CD14-positive monocyte (primary cell): ENCODE results near the gene PROM2. TPM values are rescaled to one million over a fixed set of nuclear protein-coding genes. Genes with fewer than 3 reads are reported as not detected.

Experiments used
- DNase-seq, 3 donors: peaks; one replicate each; pipeline ENCODE4 v3.0.0-alpha.2; 2011 to 2022
- H2AFZ ChIP-seq: 2 replicates; pipeline ENCODE4 v1.6.0; 2012; ENCODE audit warnings: mild to moderate bottlenecking, low read depth, low read length, inconsistent platforms; ENCODE audit not compliant: insufficient read depth, poor library complexity, severe bottlenecking
- H3K27ac ChIP-seq, 2 donors: 1 replicate in 1 of 2; 2 replicates in 1 of 2; pipeline ENCODE4 v1.5.1; 2012 to 2013; ENCODE audit warnings: low read length in 2 of 2, control low read depth in 1 of 2, inconsistent platforms in 1 of 2, low read depth in 1 of 2, mild to moderate bottlenecking in 1 of 2
- H3K27me3 ChIP-seq, 2 donors: one replicate each; pipeline versions ENCODE4 v1.6.0 to v1.6.1; 2011 to 2013; ENCODE audit warnings: low read length in 2 of 2; ENCODE audit not compliant: control insufficient read depth in 2 of 2, insufficient read depth in 2 of 2
- H3K36me3 ChIP-seq, 2 donors: replicated peaks in 1 of 2; 1 replicate in 1 of 2; 2 replicates in 1 of 2; pipeline versions ENCODE4 v1.5.1 to v1.6.1; 2012 to 2013; ENCODE audit warnings: low read length in 2 of 2, control low read depth in 1 of 2, inconsistent platforms in 1 of 2, mild to moderate bottlenecking in 1 of 2; ENCODE audit not compliant: insufficient read depth in 2 of 2, control insufficient read depth in 1 of 2
- H3K4me1 ChIP-seq, 2 donors: 1 replicate in 1 of 2; 2 replicates in 1 of 2; pipeline versions ENCODE4 v1.5.1 to v1.6.1; 2012 to 2013; ENCODE audit warnings: low read length in 2 of 2, control low read depth in 1 of 2, inconsistent platforms in 1 of 2, mild to moderate bottlenecking in 1 of 2, moderate library complexity in 1 of 2; ENCODE audit not compliant: insufficient read depth in 2 of 2, control insufficient read depth in 1 of 2
- H3K4me2 ChIP-seq: replicated peaks from 2 replicates; pipeline ENCODE3; 2012; ENCODE audit warnings: low read length, moderate library complexity, mild to moderate bottlenecking; ENCODE audit not compliant: poor library complexity, severe bottlenecking; ENCODE audit errors: extremely low read depth
- H3K4me3 ChIP-seq, 3 experiments: fragments of 200-600 bp in 1 of 3; sonication (generic) in 1 of 3; replicated peaks in 1 of 3; 1 replicate in 2 of 3; 2 replicates in 1 of 3; pipeline ENCODE4 v1.5.1; 2011 to 2013; ENCODE audit warnings: low read length in 3 of 3, mild to moderate bottlenecking in 3 of 3, control low read depth in 2 of 3, low read depth in 2 of 3, inconsistent platforms in 1 of 3, moderate library complexity in 1 of 3
- H3K79me2 ChIP-seq: 2 replicates; pipeline ENCODE4 v1.6.0; 2012; ENCODE audit warnings: mild to moderate bottlenecking, control low read depth, inconsistent platforms, low read length, moderate library complexity; ENCODE audit not compliant: insufficient read depth
- H3K9ac ChIP-seq: 2 replicates; pipeline ENCODE4 v1.6.0; 2017; ENCODE audit warnings: low read length, mild to moderate bottlenecking; ENCODE audit not compliant: insufficient read depth, poor library complexity, severe bottlenecking
- H3K9me3 ChIP-seq, 2 donors: replicated peaks in 1 of 2; 1 replicate in 1 of 2; 2 replicates in 1 of 2; pipeline versions ENCODE4 v1.5.1 to v1.6.1; 2012 to 2013; ENCODE audit warnings: low read length in 2 of 2, control low read depth in 1 of 2; ENCODE audit not compliant: control insufficient read depth in 1 of 2, insufficient read depth in 1 of 2
- H4K20me1 ChIP-seq: 2 replicates; pipeline ENCODE4 v1.6.0; 2012; ENCODE audit warnings: mild to moderate bottlenecking, low read length, control low read depth, moderate library complexity; ENCODE audit not compliant: insufficient read depth
- H3K27ac Mint-ChIP-seq, 7 donors: one replicate each; pipeline ENCODE4 v1.8.0; 2020; ENCODE audit warnings: mild to moderate bottlenecking in 7 of 7, mixed read lengths in 7 of 7, moderate library complexity in 6 of 7, inconsistent platforms in 2 of 7
- H3K27me3 Mint-ChIP-seq, 3 donors: one replicate each; pipeline ENCODE4 v1.8.0; 2021 to 2022; ENCODE audit warnings: low read depth in 3 of 3, mild to moderate bottlenecking in 3 of 3, mixed read lengths in 3 of 3, moderate library complexity in 3 of 3, inconsistent platforms in 1 of 3
- H3K36me3 Mint-ChIP-seq, 2 donors: one replicate each; pipeline ENCODE4 v1.8.0; 2020; ENCODE audit warnings: mixed read lengths in 2 of 2, inconsistent platforms in 1 of 2, mild to moderate bottlenecking in 1 of 2
- H3K4me1 Mint-ChIP-seq: one replicate; pipeline ENCODE4 v1.8.0; 2020; ENCODE audit warnings: mild to moderate bottlenecking, mixed read lengths
- H3K4me3 Mint-ChIP-seq, 2 donors: one replicate each; pipeline ENCODE4 v1.8.0; 2020; ENCODE audit warnings: mild to moderate bottlenecking in 2 of 2, mixed read lengths in 2 of 2, moderate library complexity in 1 of 2
- H3K9me3 Mint-ChIP-seq, 7 donors: one replicate each; pipeline ENCODE4 v1.8.0; 2020 to 2022; ENCODE audit warnings: mixed read lengths in 7 of 7, mild to moderate bottlenecking in 6 of 7, moderate library complexity in 6 of 7, inconsistent platforms in 2 of 7
- WGBS: methylation state at CpG from one replicate; pipeline ENCODE4 v1.1.5; 2013; ENCODE audit warnings: missing lambda C conversion rate; ENCODE audit not compliant: insufficient coverage; 5-methylcytosine and 5-hydroxymethylcytosine counted together
- intact Hi-C, 2 donors: fragments of 100-400 bp; cut with micrococcal nuclease; formaldehyde crosslinking; loops; one replicate each; pipeline versions ENCODE4 v1.15.0 to v1.15.1; 2023
- polyA plus RNA-seq, 3 donors: library from polyadenylated mRNA; depleted of rRNA in 1 of 3; unstranded in 2 of 3; stranded (reverse) in 1 of 3; fragments of 300-500 nt in 2 of 3; fragments of >200 nt in 1 of 3; fragmentation: Illumina TruSeq in 2 of 3; gene quantifications; 1 replicate in 2 of 3; 2 replicates in 1 of 3; pipeline ENCODE4 v1.2.3, GENCODE V29; 2012 to 2021
- TF ChIP-seq, protein P1 (sequence below): fragments of 200-600 bp; IDR thresholded peaks from one replicate; pipeline ENCODE4 v1.8.0; 2022; ENCODE audit warnings: antibody characterized with exemption, mild to moderate bottlenecking

PROM2 gene
- polyA plus RNA-seq, 3 donors, result 0.41 TPM; not detected in 2

DNA sequence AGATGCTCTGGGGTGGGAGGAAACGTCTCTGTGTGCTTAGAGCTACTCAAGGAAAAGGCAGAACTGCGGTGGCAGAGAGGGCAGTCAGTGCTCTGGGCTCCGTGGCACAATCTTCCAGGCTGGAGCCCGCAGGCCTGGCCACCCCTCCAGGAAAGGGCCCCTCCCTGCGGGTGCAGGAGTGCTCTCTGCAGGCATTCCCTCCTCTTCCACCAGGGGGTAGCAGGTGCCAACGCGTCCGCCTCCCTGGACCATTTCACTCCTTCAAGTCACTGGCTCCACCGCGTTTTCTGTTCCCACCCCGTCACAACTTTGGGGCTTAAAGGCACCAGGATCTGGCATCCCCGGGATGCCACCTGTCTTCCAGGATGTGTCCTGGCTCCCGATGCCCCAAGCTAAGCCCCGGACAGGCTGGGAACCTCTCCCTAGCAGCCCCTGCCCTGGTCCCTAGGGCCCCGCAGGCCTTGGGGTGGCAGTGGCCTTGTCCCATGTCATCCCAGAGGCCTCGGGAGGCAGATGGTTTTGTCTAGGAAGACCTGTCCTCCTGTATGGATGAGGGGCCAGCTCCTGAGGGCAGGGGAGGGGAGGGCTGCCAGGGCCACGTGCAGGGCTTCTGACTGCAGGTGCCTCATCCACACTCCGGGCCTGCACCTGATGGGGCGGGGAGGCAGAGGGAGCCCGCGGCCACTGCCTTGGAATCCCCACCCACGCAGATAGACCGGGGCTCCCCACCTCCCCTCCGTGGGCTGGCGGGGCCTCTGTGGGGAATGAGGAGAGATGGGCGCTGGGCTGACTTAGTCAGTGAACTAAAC, 49.3 kb downstream of the PROM2 start:
- peaks cover 1 to 5% (median 2%) of the 10 kb centered on the region in 3 donors for H3K27me3 Mint-ChIP-seq
- peaks cover 0 to 7% (median 1%) of the 10 kb centered on the region in 7 donors for H3K9me3 Mint-ChIP-seq
- no peak overlapping the region for H2AFZ ChIP-seq
- H3K27ac Mint-ChIP-seq, result no peak overlapping the region
- WGBS, result 75% methylated on average over 19 of the region's 26 CpGs
- no peak overlapping the region for H3K4me2 ChIP-seq
- H4K20me1 ChIP-seq, result no peaks in the 10 kb centered on the region
- H3K9me3 ChIP-seq, result no peaks in the 10 kb centered on the region
- H3K79me2 ChIP-seq, result no peaks in the 10 kb centered on the region
- no peak overlapping the region for H3K27ac ChIP-seq
- DNase-seq, result no peak
- no peaks in the 10 kb centered on the region for H3K27me3 ChIP-seq
- H3K4me3 ChIP-seq, result no peak overlapping the region
- H3K4me3 Mint-ChIP-seq, result no peak overlapping the region
- H3K4me1 Mint-ChIP-seq, result no peaks in the 10 kb centered on the region
- H3K36me3 Mint-ChIP-seq, result no peaks in the 10 kb centered on the region
- TF ChIP-seq, protein P1, sequence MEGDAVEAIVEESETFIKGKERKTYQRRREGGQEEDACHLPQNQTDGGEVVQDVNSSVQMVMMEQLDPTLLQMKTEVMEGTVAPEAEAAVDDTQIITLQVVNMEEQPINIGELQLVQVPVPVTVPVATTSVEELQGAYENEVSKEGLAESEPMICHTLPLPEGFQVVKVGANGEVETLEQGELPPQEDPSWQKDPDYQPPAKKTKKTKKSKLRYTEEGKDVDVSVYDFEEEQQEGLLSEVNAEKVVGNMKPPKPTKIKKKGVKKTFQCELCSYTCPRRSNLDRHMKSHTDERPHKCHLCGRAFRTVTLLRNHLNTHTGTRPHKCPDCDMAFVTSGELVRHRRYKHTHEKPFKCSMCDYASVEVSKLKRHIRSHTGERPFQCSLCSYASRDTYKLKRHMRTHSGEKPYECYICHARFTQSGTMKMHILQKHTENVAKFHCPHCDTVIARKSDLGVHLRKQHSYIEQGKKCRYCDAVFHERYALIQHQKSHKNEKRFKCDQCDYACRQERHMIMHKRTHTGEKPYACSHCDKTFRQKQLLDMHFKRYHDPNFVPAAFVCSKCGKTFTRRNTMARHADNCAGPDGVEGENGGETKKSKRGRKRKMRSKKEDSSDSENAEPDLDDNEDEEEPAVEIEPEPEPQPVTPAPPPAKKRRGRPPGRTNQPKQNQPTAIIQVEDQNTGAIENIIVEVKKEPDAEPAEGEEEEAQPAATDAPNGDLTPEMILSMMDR, result no peak
- no peaks in the 10 kb centered on the region for H3K4me1 ChIP-seq
- no peaks in the 10 kb centered on the region for H3K36me3 ChIP-seq
- intact Hi-C loops, result no loop called here
- no peak overlapping the region for H3K9ac ChIP-seq

DNA sequence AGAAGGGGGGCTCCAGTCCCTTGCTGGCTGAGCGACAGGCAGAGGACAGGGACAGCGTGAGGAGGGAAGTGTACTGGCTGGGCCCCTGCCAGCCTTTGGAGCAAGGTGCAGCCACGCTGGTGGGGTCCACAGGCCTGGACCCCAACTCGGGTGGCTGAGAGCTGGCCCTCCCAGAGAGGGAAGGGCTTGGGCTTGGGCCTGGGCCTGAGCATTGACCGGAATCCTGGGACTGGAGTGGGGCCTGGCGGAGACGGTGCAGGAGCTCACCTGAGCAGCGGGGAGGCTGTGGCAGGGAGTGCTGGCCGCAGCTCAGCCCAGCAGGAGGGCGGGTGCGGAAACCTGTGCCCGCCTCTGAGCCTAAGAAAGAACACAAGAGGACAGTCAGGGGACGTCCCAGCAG, 50.8 kb downstream of the PROM2 start:
- H3K27ac ChIP-seq, result no peak overlapping the region
- intact Hi-C loops, result no loop called here
- no peak overlapping the region for H3K27ac Mint-ChIP-seq
- TF ChIP-seq, protein P1, result no peak
- no peak for DNase-seq
- no peaks in the 10 kb centered on the region for H3K9me3 ChIP-seq
- no peaks in the 10 kb centered on the region for H3K36me3 ChIP-seq
- H3K9ac ChIP-seq, result no peak overlapping the region
- no peaks in the 10 kb centered on the region for H3K36me3 Mint-ChIP-seq
- H3K4me3 Mint-ChIP-seq, result no peak overlapping the region
- H4K20me1 ChIP-seq, result no peaks in the 10 kb centered on the region
- H3K9me3 Mint-ChIP-seq, result peaks cover 0 to 7% (median 1%) of the 10 kb centered on the region in 7 donors
- H3K79me2 ChIP-seq, result no peaks in the 10 kb centered on the region
- no peaks in the 10 kb centered on the region for H3K27me3 ChIP-seq
- no peak overlapping the region for H3K4me3 ChIP-seq
- peaks cover 0 to 7% (median 2%) of the 10 kb centered on the region in 3 donors for H3K27me3 Mint-ChIP-seq
- no peak overlapping the region for H2AFZ ChIP-seq
- no peak overlapping the region for H3K4me2 ChIP-seq
- H3K4me1 ChIP-seq, result no peaks in the 10 kb centered on the region
- WGBS, result 97% methylated on average over 13 of the region's 13 CpGs
- H3K4me1 Mint-ChIP-seq, result no peaks in the 10 kb centered on the region
